ENCODE data around the gene NUP88. TPM values are rescaled to one million over a fixed set of nuclear protein-coding genes. Genes with fewer than 3 reads are reported as not detected.
"Not testable (repeated sequence)": the region's sequence is repeated elsewhere in the genome, so short reads cannot be mapped to it uniquely, and the experiment has no call there.

Gene NUP88
- total and polyA plus RNA-seq, 8 donors: 29.8 to 185 (median 80.3) TPM

DNA sequence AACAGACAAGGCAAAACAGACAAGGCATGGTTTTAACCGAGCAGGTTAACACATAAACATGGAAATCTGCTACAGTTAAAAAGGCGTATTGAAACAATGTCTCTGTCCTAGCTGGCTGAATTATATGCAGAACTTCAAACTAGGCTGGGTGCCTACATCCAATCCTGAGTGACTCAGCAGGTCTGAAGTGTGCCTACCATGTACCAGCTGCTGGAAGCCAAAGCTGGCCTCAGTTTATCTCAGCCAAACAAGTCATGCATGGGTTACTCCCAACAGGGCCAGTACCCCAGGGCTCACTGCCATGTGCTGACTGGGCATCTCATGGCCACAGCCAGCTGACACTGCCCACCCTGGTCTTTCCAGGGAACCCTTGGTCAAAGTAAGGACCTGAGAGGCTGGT lies 15.5 kb upstream of the NUP88 start:
- Histone ChIP-seq H3K4me1 (peaks cover 16 to 44% (median 32%) of the 10 kb centered on the region in 4 donors), H3K9me3 (no peaks in the 10 kb centered on the region), H3K27ac (no peak overlapping the region), H3K36me3 (peaks cover 28 to 78% (median 76%) of the 10 kb centered on the region in 4 donors), H3K4me3 (no peak overlapping the region), H3K27me3 (no peaks in the 10 kb centered on the region)
- DNase-seq: no peak
- intact Hi-C loops (cut with DNase I; ENCODE audit: low total_unique reads): no loop called here
- TF ChIP-seq POLR2AphosphoS5 (IDR thresholded peaks at IDR 0.05): no peak
- TF ChIP-seq CTCF (IDR thresholded peaks at IDR 0.05): no peak
- no peak for TF ChIP-seq POLR2A (IDR thresholded peaks at IDR 0.05)
- WGBS, 5 donors: 86 to 97% (median 89%) methylated on average over 2 of the region's 2 CpGs

DNA sequence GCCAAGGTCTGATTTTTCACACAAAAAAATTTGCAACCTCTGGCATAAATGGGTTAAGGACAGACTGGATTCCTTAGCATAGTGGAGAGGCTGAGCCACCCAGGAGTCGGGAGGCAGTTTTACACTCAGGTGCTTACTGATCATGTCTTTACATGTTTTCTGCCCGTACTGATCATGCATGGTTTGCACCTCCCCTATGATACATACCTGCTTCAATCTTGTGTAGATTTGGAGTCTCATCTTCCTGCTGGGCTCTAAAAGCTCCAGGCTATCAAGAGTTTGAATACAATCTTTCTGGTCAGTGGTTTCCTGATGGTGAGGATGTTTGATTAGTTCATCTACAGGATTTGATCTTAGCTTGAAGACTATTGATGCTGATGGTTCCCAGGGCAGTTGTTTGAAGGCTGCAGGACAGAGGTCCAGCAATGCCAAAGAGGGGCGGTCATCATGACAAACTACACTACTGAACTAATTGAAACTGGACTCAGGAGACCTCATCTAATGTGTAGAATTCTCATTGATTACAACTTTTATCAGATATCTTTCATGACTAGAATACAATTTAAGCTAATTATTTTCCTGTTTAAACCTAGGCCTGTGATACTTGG lies 12.6 kb upstream of the NUP88 start:
- H3K27ac ChIP-seq: no peak overlapping the region
- no peak for DNase-seq
- no peaks in the 10 kb centered on the region for H3K9me3 ChIP-seq
- H3K4me3 ChIP-seq: no peak overlapping the region
- intact Hi-C loops (cut with DNase I; ENCODE audit: low total_unique reads): no loop called here
- H3K4me1 ChIP-seq: peaks cover under 1 to 26% (median 18%) of the 10 kb centered on the region in 4 donors
- no peaks in the 10 kb centered on the region for H3K27me3 ChIP-seq
- H3K36me3 ChIP-seq: peaks cover 45 to 100% (median 99%) of the 10 kb centered on the region in 4 donors
- TF ChIP-seq POLR2AphosphoS5 (IDR thresholded peaks at IDR 0.05) (no peak), POLR2A (IDR thresholded peaks at IDR 0.05) (no peak), EP300 (IDR thresholded peaks at IDR 0.05) (no peak), CTCF (IDR thresholded peaks at IDR 0.05) (no peak)
- 74 to 84% (median 81%) methylated on average over 3 of the region's 3 CpGs for WGBS, 5 donors

DNA sequence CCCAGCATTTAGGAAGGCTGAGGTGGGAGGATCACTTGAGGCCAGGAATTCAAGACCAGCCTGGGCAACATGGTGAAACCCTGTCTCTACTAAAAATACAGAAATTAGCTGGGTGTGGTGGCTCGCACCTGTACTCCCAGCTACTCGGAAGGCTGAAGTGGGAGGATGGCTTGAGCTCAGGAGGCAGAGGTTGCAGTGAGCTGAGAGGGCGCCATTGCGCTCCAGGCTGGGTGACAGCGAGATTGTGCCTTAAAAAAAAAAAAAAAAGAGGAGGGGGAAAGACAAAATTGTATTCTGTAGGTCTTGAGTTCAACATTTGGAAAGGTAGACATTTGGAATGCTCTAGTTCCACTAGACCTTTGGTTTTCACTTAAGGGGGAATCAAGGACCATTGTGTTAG lies 11.8 kb upstream of the NUP88 start:
- 75 to 88% (median 78%) methylated on average over 5 of the region's 5 CpGs for WGBS, 5 donors
- H3K4me3 ChIP-seq; H3K27me3 ChIP-seq; DNase-seq; H3K9me3 ChIP-seq; intact Hi-C loops (cut with DNase I; ENCODE audit: low total_unique reads); H3K27ac ChIP-seq: not testable (repeated sequence)
- H3K4me1 ChIP-seq: peaks cover 0 to 17% (median 12%) of the 10 kb centered on the region in 4 donors
- peaks cover 45 to 100% (median 99%) of the 10 kb centered on the region in 4 donors for H3K36me3 ChIP-seq

- H3K27me3 ChIP-seq: no peaks in the 10 kb centered on the region
- H3K27ac ChIP-seq: no peak overlapping the region
- TF ChIP-seq POLR2AphosphoS5 (IDR thresholded peaks at IDR 0.05) (no peak), CTCF (IDR thresholded peaks at IDR 0.05) (no peak), POLR2A (IDR thresholded peaks at IDR 0.05) (no peak), EP300 (IDR thresholded peaks at IDR 0.05) (no peak)
- peaks cover 0 to 14% (median 11%) of the 10 kb centered on the region in 4 donors for H3K4me1 ChIP-seq
- intact Hi-C loops (cut with DNase I; ENCODE audit: low total_unique reads): no loop called here
- 90 to 99% (median 92%) methylated on average over 3 of the region's 3 CpGs for WGBS, 5 donors
- peaks cover 52 to 100% (median 100%) of the 10 kb centered on the region in 4 donors for H3K36me3 ChIP-seq
- no peak overlapping the region for H3K4me3 ChIP-seq
- no peaks in the 10 kb centered on the region for H3K9me3 ChIP-seq
- DNase-seq: no peak
Observed at GRCh38 chr17:5430413-5430999, 11.0 kb upstream of the NUP88 start.
